HG02840 (cell line): Measurements from ENCODE around the gene AP2A2.

Source experiments
- ATAC-seq: cut with Tn5 transposase; IDR thresholded peaks from one replicate; pipeline ENCODE4 v1.9.1; 2021; ENCODE audit warnings: mild to moderate bottlenecking, moderate library complexity, moderate number of reproducible peaks; ENCODE audit not compliant: unreplicated experiment, low FRiP score

AP2A2 gene

GRCh38 chr11:925496-926301 lies at the start of gene AP2A2:
TSS of gene AP2A2 (plus strand) at chr11:925870. CDS start at chr11:926022, 152 bp downstream.
- ATAC-seq, result peak; percentile 62

DNA sequence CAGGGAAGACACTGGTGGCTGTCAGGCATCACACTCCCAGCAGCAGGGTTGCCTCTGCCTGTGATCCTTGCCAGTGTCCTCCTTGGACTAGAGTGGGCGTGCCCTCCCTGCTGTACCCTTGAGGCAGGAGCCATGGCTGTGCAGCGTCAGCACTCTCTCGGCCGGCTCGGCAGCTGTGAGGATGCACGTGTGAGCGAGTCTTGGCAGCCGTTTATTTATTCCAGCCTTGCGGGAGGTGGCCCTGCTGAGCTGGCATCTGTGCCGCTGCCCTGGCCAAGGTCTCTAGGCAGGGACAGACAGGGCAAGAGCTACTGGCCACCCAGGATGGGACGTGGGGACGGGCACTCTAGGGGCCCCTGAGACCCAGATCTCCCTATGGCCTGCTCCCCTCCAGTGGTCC lies 49.1 kb upstream of the AP2A2 start:
- no peak for ATAC-seq

- no peak for ATAC-seq
Observed at GRCh38 chr11:877565-877964, 48.1 kb upstream of the AP2A2 start.

- no peak for ATAC-seq
Observed at GRCh38 chr11:880447-880846, 45.2 kb upstream of the AP2A2 start.

GRCh38 chr11:882596-882995 lies 43.1 kb upstream of the AP2A2 start:
- no peak for ATAC-seq

DNA sequence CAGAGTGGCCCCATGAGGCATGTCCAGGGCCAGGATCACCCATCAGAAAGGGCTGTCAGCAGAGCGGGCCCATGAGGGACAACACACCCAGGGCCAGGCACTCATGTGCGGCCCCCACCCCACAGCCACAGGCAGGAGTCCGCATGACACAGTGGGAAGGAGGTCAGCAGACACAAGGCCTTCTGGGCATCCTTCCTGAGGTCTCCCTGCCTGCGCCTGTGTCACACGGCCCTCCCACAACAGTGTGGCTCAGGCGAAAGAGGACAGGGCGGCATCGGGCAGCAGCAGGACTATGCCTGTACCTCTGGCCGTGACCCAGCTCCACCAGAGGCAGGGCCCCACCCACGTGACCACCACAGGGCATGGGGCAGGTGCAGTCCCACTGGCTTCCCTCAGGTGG lies 42.1 kb upstream of the AP2A2 start:
- ATAC-seq, result no peak

DNA sequence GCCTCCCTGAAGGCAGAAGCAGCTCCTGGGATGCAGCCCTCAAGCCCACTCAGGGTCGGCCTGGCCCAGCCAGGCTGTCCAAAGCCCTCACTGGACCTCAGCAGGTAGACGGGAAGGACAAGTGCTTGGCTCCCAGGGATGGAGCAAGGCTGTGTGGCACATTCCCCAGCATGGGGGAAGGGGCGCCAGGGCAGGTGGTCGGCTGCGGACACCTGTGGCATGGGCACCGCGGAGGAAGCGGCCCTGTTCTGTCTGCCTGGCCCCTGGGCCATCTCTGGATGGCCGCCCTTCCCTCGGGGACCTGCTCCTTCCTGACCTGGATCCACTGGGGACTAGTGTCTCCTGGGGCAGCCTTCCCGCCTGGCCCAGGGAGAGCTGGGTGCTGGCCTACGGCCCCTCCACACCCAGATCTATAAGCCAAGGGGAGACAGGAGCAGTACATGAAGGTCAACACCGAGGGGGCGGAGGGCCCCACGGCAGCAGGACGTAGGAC lies 41.0 kb upstream of the AP2A2 start:
- no peak for ATAC-seq

GRCh38 chr11:886568-886967 lies 39.1 kb upstream of the AP2A2 start:
- ATAC-seq, result no peak

GRCh38 chr11:887589-887988 lies 38.1 kb upstream of the AP2A2 start:
- no peak for ATAC-seq

GRCh38 chr11:888310-889212 lies 37.1 kb upstream of the AP2A2 start:
- ATAC-seq, result no peak

GRCh38 chr11:889257-889656 lies 36.4 kb upstream of the AP2A2 start:
- ATAC-seq, result no peak

DNA sequence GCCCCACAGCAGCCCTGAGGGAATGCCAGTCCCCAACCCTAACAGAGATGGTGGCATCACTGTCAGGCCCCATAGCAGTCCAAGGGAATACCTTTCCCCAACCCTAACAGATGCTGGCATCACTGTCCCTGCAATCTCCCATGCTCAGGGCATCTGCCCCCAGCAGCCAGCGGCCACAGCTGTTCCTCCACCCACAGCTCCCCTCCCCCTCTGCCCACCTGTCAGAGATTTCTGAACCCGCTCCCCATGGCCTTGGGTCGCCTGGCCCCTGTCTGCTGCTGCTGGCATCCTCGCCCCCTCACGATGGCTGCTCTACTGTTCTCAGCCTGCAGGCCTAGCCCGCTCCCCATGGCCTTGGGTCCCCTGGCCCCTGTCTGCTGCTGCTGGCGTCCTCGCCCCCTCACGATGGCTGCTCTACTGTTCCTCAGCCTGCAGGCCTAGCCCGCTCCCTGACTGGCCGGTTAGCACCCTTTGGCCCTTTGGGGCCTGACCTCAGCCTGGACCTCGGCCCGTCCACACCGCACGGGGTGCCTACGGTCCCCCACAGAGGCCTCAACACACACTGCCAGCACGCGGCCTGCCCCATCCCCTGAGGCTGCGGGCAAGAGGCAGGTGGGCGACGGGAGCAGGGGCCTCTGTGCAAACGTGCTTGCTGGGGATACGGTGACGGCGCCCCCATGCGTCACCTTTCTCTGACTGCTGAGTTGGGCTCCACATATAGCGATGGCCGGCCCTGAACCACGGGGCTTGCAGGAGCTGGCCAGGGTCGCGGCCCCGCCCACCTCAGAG lies 35.8 kb upstream of the AP2A2 start:
- ATAC-seq, result no peak

GRCh38 chr11:890794-891540 lies 34.7 kb upstream of the AP2A2 start:
- ATAC-seq, result no peak

GRCh38 chr11:893008-893654 lies 32.5 kb upstream of the AP2A2 start:
- no peak for ATAC-seq

- ATAC-seq, result no peak
Observed at GRCh38 chr11:894575-895201, 31.0 kb upstream of the AP2A2 start.

DNA sequence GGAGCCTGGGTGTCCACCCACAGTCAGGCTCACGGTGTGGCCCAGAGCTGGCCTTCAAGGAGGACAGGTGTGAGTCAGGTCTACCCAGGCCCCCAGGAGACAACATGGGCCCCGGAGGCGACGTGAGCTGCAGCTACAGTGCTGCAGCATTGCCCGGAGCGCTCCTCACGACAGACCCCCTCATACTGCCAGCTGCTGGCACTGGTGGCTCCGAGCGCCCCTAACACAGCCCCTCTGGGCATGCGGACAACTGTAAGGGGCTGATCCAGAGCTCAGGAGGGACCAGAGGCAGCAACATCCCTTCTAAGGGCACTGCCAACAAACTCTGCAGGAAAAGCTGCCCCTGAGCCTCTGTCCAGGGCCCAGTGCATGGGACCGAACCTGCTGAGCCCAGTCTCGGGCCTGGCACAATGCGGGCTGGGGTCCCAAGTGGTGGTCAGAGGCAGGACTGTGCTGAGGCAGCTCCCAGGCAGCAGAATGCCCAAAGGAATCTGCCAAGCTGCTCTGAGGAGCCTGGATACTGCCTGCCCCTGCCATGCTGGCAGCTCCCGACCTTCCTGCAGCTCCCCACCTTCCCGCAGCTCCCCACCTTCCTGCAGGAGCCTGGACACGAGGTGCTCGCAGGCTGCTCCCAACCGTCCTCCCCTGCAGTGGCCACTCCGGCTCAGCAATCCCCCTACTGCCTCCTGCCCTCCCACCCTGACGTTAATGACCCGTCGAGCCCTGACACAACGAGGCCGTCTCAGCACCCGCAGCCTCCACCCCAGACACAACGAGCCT lies 30.1 kb upstream of the AP2A2 start:
- ATAC-seq, result no peak

- no peak for ATAC-seq
Observed at GRCh38 chr11:897253-898142, 28.2 kb upstream of the AP2A2 start.
